Ovary (tissue), 9 donors: Measurements from ENCODE around the gene XXYLT1. TPM values are rescaled to one million over a fixed set of nuclear protein-coding genes. Genes with fewer than 3 reads are reported as not detected.

Experiments used
- DNase-seq, 5 donors: peaks; one replicate each; pipeline ENCODE4 v3.0.0-alpha.2; 2019 to 2020
- H3K27ac ChIP-seq, 2 donors: fragments of 200-600 bp; one replicate each; pipeline versions ENCODE4 v1.5.1 to v1.8.0; 2019 to 2022
- H3K27me3 ChIP-seq: fragments of 200-600 bp; one replicate; pipeline ENCODE4 v1.8.0; 2022
- H3K36me3 ChIP-seq: fragments of 200-600 bp; sonication (generic); one replicate; pipeline ENCODE4 v1.5.1; 2019
- H3K4me1 ChIP-seq: one replicate; pipeline ENCODE4 v1.8.1; 2013; ENCODE audit warnings: mild to moderate bottlenecking, moderate library complexity; ENCODE audit not compliant: insufficient read depth
- H3K4me3 ChIP-seq: fragments of 200-600 bp; sonication (generic); one replicate; pipeline ENCODE4 v1.5.1; 2017
- H3K9me3 ChIP-seq, 2 donors: fragments of 200-600 bp in 1 of 2; sonication (generic) in 1 of 2; one replicate each; pipeline versions ENCODE4 v1.5.1 to v1.8.1; 2013 to 2019; ENCODE audit warnings: mild to moderate bottlenecking in 1 of 2, moderate library complexity in 1 of 2
- CTCF ChIP-seq, 3 donors: fragments of 450-650 bp in 2 of 3; fragments of 200-600 bp in 1 of 3; IDR thresholded peaks; one replicate each; pipeline versions ENCODE4 v1.5.1 to v1.8.0; 2016 to 2022; ENCODE audit warnings: antibody characterized with exemption in 3 of 3, mild to moderate bottlenecking in 1 of 3
- EP300 ChIP-seq: sonication (generic); formaldehyde crosslinking; IDR thresholded peaks from one replicate; pipeline ENCODE4 v1.6.1; 2017; ENCODE audit warnings: antibody characterized with exemption
- POLR2A ChIP-seq: fragments of 450-650 bp; IDR thresholded peaks from one replicate; pipeline ENCODE4 v1.6.1; 2017; ENCODE audit warnings: antibody characterized with exemption, mild to moderate bottlenecking, moderate library complexity
- WGBS, 3 donors: extraction: QIAGEN DNeasy Blood & Tissue Kit in 1 of 3; methylation state at CpG; one replicate each; pipeline versions ENCODE4 v1.1.5 to v1.1.7; 2013 to 2017; 5-methylcytosine and 5-hydroxymethylcytosine counted together
- intact Hi-C, 4 donors: fragments of 100-400 bp; cut with DNase I; formaldehyde crosslinking; loops; one replicate each; pipeline versions ENCODE4 v1.11.0 to v1.15.1; 2022 to 2023
- polyA plus RNA-seq, 2 donors: library from polyadenylated mRNA; stranded (reverse); fragments of 200-250 nt in 1 of 2; fragments of 350-450 nt in 1 of 2; fragmentation: Illumina TruSeq in 1 of 2; extraction: RNeasy Lipid Tissue Mini Kit (QIAGEN cat#74804) in 1 of 2; gene quantifications; one replicate each; pipeline ENCODE4 v1.2.3, GENCODE V29; 2013 to 2014
- total RNA-seq, 7 donors: library from RNA; depleted of rRNA in 2 of 7; stranded (reverse); fragments of >200 nt in 2 of 7; fragmentation: NEBNext Ultra II Directional in 3 of 7; extraction: Animal tissue kit (Norgen Biotek cat#: 25700) in 3 of 7; gene quantifications; one replicate each; pipeline versions ENCODE4 v1.1.0 to v1.2.4, GENCODE V29; 2016 to 2023
- donor health status: DM: no; HTN: no; CAD: no; lungs with moderate emphysema.
- donor health status: DM: no; HTN: no; CAD: no.
- donor health status: Bipolar disorder and iron deficiency.
- donor health status: DM: yes; HTN: yes; CAD: no.
- donor health status: DM: no; HTN: no; CAD: no.
- donor health status: DM: yes; HTN: yes; CAD: no.

The XXYLT1 gene
- total and polyA plus RNA-seq, 9 donors: 5.6 to 13.6 (median 10.2) TPM

DNA sequence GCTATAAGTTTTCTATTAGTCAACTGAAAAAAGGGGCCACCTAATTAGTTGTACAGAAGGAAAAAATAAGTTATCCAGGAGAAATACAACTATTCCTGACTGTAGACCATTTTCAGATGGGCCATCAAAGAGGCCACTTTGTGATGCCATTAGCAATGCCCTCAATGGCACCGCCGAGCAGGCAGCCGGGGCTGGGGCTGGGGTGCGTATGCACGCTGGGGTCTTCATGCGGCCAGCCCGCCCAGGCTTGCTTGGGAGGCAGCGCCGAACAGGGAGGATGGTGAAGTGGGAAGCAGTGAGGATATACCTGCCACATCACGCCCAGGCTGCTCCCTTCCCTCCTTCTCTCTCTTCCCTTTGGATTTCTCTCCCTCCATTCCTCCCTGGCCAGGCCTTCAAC, 128.4 kb downstream of the XXYLT1 start:
- Histone ChIP-seq H3K4me1 (peaks cover 2% of the 10 kb centered on the region), H3K27me3 (no peaks in the 10 kb centered on the region), H3K9me3 (no peaks in the 10 kb centered on the region), H3K27ac (no peak overlapping the region), H3K36me3 (no peaks in the 10 kb centered on the region), H3K4me3 (no peak overlapping the region)
- 96 to 98% (median 98%) methylated on average over 10 of the region's 10 CpGs for whole genome bisulfite sequencing, 3 donors
- no peak for TF ChIP-seq POLR2A
- no peak for TF ChIP-seq CTCF (IDR thresholded peaks at IDR 0.05)
- no peak for TF ChIP-seq EP300
- intact Hi-C loops: loop anchor here in 1 of 4 donors (10.0 kb wide), 1 partner anchor 112 kb away; no protein-coding TSS in a partner anchor
- DNase-seq: no peak

DNA sequence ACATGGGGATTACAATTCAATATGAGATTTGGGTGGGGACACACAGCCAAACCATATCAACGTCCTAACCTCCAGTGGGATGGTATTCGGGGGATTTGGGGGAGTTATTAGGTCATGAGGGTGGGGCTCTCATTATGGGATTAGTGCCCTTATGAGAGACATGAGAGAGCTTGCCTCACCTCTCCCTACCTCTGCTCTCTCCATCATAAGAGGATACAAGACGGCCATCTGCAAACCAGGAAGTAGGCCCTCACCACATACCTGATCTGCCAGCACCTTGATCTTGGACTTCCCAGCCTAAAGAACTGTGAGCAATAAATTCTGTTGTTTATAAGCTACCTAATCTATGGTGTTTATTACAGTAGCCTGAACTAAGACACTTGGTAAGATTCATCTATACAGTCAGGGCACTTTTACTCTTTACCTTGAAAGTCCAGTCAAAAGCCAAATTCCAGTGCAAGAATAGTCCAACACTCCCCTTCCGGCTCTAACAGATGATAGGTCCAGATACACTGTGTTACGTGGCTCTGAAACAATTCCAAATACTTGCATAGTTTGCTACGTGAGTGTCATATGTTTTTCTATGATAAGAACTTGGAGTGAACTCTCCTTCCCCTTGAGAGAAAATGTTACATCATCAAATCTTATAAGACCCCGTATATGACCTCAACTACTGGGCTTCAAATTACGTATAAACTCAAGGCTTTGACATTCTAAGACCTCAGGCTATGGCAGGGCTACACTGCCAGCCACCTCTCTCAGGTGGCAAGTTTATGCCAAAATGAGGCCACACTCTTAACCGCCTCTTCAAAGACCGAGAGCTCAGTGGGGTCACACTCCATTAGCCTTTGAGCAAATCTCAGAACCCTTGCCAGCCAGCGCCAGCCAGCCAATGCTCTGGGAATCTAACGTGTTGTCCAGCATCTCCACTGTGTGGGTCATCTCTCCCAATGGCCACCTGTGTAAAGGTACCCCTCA, 129.9 kb downstream of the XXYLT1 start:
- Histone ChIP-seq H3K4me3 (no peak overlapping the region), H3K4me1 (peaks cover 2% of the 10 kb centered on the region), H3K27me3 (no peaks in the 10 kb centered on the region)

GRCh38 chr3:195140410-195140809, 130.5 kb downstream of the XXYLT1 start:
- no peak for DNase-seq
- WGBS, 3 donors: 100% methylated on average over 1 of the region's 1 CpG

More for the DNA sequence above, 129.9 kb downstream of the XXYLT1 start:
- Histone ChIP-seq H3K36me3 (no peaks in the 10 kb centered on the region), H3K9me3 (no peaks in the 10 kb centered on the region), H3K27ac (no peak overlapping the region)
- no peak for DNase-seq
- intact Hi-C loops: loop anchor here in 1 of 4 donors (10.0 kb wide), 1 partner anchor 114 kb away; no protein-coding TSS in a partner anchor
- WGBS, 3 donors: 92 to 97% (median 93%) methylated on average over 12 of the region's 12 CpGs
- TF ChIP-seq EP300 (no peak), POLR2A (no peak), CTCF (IDR thresholded peaks at IDR 0.05) (no peak)

DNA sequence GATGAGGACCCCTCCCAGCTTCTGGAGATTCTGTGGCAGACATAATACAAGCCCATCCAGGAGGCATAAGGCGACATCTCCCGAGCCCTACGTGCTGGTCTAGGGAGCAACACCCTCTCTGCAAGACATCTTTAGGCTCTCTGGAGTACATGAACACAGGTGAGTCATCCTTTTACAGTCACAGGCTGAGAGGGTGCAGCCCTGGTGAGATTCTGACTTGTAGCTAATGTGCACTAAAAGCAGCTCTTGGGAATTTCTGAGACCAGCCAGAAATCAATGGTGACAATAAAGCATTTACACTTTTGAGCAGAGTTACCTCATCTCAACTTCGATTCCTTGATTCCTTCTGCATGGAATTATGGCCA, 131.1 kb downstream of the XXYLT1 start:
- Histone ChIP-seq H3K4me1 (peaks cover 2% of the 10 kb centered on the region), H3K27ac (no peak overlapping the region), H3K4me3 (no peak overlapping the region), H3K9me3 (no peaks in the 10 kb centered on the region), H3K27me3 (no peaks in the 10 kb centered on the region), H3K36me3 (no peaks in the 10 kb centered on the region)
- no peak for DNase-seq
- TF ChIP-seq POLR2A (no peak), CTCF (IDR thresholded peaks at IDR 0.05) (no peak), EP300 (no peak)
- 97 to 98% (median 97%) methylated on average over 4 of the region's 4 CpGs for WGBS, 3 donors
- intact Hi-C loops: loop anchor here in 1 of 4 donors (10.0 kb wide), 1 partner anchor 115 kb away; no protein-coding TSS in a partner anchor

More at GRCh38 chr3:195140410-195140809, 130.5 kb downstream of the XXYLT1 start:
- no peak overlapping the region for H3K27ac ChIP-seq
- no peak for TF ChIP-seq EP300
- TF ChIP-seq POLR2A: no peak
- no peak for TF ChIP-seq CTCF (IDR thresholded peaks at IDR 0.05)
- no peaks in the 10 kb centered on the region for H3K27me3 ChIP-seq
- intact Hi-C loops: loop anchor here in 1 of 4 donors (10.0 kb wide), 1 partner anchor 114 kb away; no protein-coding TSS in a partner anchor
- H3K4me1 ChIP-seq: peaks cover 2% of the 10 kb centered on the region
- H3K4me3 ChIP-seq: no peak overlapping the region
- H3K36me3 ChIP-seq: no peaks in the 10 kb centered on the region
- no peaks in the 10 kb centered on the region for H3K9me3 ChIP-seq
